Myocyte (in vitro differentiated cells): Measurements from ENCODE around the gene TMEM190. TPM values are rescaled to one million over a fixed set of nuclear protein-coding genes. Genes with fewer than 3 reads are reported as not detected.

Source experiments
- DNase-seq: peaks from one replicate; pipeline ENCODE4 v3.0.0-alpha.2; 2012; ENCODE audit warnings: low read depth
- total RNA-seq: library from RNA; depleted of rRNA; stranded (reverse); fragments of >200 nt; gene quantifications from 2 replicates; pipeline ENCODE4 v1.2.3, GENCODE V29; 2014

Gene TMEM190
- total RNA-seq, 1 donor from 2014 or later, result not detected

DNA sequence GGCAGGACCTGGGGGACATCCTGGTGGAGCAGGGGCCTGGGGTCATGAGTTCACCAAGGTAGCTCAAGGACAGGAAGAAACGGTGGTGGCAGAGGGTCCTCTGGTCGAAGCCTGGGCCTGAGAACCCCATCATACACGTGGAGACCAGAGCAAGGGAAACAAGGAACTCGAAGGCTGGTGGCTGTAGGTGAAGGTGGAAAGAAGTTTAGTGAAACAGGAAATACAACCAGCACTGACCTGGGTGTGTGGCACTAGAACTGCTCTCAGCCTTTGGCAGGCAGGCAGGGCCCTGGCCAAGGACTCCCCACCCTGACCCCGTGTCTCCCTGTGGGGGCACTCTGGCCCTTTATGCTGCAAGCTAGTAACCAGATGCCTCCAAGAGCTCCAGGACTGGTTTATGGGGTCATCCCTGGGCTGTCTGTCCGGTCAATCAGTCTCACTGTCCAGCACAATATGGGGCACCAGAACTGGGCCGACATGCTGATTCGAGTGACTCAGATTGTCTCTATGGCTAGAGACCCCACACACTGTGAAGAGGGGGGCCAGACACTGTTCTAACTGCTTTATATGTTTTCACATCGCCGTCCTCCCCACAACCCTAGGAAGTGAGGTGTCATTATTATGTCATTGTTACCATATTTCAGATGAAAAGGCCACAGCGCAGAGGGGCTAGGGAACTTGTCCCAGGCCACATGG lies 25.9 kb upstream of the TMEM190 start:
- no peak for DNase-seq

DNA sequence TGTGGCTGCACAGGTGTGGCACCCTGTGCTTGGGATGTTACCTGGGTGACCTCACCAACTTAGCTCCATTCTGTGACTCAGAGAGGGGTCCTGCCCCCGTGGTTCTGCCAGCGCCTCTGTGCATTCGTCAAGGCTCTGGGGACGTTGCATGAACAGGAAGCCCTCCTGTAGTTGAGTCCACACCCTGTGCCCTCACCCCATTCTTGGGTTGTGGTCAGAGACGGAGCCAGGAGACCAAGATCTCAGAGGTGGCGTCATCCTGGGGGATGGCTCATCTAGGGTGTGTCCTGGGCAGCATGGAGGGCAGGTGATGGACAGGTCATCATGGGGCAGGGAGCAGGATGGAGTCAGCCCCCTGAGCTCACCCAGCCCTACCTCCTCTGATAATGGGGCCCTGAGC lies 24.6 kb upstream of the TMEM190 start:
- DNase-seq, result no peak

DNA sequence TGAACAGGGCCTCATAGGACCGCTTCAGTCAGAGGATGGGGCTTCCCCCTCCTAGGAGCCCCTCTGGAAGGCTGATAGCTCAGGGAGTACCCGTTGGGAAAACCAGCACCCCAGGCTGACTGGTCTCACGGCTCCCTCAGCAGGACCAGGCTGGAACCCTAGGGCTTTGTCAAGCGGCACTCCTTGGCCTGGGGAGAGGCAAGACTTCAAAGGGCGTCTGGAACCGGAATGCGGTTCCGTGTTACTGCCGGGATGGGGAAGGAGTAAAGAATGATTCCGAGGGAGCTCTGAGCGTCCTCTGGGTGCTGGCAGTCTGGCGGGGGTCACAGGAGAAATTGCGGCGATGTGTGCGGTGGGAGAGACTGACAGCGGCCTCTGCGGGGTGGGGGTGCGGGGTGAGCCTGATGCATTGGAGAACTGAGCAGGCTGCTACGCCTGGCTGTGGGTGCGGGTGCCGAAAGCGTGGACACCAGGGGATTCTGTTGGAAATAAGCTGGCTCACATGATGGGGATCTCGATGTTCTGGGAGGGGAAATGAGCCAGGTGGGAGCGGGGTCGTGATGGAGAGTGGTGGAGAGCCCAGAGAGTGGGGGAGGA lies 24.0 kb upstream of the TMEM190 start:
- DNase-seq, result no peak

DNA sequence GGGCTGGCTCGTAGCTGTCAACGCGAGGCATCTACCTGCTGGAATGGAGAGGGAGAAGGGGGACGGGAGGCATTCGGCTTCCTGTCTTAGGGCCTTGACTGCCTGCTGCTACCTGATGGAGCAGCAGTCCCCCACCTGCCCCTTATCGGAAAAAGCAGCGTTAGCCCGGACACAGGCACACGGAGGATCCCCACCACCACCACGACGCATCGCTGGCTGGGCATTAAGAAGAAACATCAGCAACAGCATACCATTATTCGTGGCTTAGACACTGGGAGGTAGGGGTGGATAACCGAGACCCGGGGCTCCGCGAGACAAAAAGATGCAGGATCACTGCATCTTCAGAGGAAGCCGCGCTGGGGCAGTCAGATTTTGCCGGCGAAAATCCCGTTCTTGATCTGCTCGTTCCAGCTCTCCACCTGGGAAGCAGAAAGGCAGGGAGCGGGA lies 23.2 kb upstream of the TMEM190 start:
- DNase-seq, result no peak

DNA sequence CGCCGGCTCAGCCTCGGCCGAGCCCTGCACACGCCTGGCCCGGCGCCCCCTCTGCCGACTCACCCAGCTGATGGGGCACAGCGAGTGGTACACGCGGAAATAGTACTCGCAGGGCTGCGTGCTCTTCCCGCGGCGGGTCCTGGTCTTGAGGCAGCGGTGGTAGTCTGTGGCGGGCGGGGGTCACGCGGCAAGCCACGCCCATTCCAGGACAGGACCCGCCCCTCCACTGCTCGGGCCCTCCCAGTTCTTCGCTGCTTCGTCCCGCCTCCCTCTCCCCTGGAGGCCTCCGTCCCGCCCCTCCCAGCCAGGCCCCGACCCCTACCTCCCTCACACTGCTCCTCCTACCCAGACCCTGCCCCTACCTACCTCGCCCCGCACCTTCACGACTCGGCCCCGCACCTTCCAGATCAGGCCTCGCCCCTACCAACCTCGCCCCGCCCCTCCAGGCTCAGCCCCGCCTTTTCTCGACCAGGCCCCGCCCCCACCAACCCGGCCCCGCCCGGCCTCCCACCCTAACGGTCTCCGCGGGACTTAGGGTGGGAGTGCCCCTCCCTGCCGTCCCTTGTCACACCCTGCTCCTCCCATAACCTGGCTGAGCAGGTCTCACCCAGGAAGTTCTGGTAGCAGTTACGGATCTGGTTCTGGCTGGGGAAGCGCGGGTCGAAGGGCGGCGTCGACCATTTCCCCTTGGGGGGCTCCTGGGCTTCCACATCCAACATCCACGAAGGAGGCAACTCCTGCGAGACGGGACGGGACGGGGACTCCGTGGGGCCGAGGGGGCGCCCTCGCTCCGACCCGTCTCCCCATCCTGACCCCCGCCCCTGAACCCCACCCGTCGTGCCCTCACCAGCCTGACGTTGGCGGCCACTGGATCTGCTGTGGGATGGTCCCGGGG lies 22.6 kb upstream of the TMEM190 start:
- peak; percentile 44 for DNase-seq

DNA sequence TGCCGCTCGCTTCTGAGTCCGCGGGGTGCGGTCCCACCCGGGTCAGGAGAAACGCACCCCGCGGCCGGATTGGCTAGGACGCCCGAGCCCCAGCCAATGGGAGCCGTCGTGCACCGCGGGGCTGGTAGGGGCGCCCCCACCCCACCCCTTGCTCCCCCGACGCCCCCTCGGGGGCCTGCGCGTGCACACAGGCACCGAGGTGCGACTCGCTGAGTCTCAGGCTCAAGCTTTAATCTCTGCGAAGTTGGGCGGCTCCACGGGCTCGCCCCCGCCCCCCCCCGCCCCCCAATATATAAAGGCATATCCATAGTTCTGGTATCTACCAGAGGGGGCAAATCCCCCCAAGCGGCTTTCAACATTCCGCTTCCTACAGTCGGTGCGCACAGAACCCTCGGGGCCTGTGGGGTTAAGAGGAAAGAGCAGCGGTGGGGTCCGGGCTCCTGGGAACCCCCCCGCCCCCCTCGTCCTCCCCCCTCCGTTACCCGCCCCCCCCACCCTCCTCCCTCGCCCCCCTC lies 21.9 kb upstream of the TMEM190 start, which contains the start of gene COX6B2:
COX6B2 (minus strand) TSS at position 22 of the 515 bp plus-strand sequence. CDS start 198 bp downstream, outside the sequence.
- no peak for DNase-seq

DNA sequence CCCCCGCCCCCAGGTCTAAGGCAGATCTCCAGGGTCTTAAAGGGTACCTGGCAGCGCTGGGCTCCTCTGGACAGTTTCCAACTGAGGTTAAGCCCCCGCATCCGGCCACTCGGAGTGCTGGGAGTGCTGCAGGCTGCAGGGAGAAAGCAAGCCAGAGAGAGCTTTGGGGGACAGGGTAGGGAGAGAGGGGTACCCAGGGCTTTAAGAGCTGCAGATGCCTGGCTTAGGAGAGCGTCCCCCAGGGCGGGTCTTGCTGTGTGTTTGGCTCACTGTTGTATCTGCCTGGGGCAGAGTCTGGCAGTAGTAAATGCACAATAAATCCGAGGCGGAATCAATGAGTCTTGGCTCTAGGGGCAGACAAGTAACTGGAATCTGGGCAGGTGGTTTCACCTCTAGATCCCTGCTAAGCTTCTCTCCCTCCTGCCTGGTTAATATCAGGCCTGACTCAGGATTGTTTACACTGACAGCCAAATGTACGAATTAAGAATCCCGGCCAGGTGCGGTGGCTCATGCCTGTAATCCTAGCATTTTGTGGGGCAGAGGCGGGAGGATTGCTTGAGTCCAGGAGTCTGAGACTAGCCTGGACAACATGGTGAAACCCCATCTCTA lies 21.3 kb upstream of the TMEM190 start:
- DNase-seq, result no peak

DNA sequence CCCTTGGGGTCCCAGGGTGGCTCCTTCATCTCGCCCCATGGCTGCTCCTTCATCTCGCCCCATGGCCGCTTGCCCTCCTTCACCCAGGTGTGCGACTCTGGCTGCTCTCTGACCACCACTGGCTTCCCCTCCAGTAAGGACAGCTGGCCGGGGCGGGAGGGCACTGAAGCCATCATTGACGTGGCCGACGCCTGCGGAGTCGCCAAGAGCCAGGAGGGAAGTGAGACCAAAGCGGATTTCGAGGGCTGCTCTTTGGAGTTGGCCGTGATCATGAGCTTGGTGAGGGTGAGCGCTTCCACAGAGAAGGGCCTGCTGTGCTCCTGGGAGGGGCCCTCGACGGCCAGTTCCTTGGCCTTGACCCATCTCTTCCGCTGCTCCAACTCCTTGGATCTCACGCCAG lies 18.1 kb upstream of the TMEM190 start:
- no peak for DNase-seq

DNA sequence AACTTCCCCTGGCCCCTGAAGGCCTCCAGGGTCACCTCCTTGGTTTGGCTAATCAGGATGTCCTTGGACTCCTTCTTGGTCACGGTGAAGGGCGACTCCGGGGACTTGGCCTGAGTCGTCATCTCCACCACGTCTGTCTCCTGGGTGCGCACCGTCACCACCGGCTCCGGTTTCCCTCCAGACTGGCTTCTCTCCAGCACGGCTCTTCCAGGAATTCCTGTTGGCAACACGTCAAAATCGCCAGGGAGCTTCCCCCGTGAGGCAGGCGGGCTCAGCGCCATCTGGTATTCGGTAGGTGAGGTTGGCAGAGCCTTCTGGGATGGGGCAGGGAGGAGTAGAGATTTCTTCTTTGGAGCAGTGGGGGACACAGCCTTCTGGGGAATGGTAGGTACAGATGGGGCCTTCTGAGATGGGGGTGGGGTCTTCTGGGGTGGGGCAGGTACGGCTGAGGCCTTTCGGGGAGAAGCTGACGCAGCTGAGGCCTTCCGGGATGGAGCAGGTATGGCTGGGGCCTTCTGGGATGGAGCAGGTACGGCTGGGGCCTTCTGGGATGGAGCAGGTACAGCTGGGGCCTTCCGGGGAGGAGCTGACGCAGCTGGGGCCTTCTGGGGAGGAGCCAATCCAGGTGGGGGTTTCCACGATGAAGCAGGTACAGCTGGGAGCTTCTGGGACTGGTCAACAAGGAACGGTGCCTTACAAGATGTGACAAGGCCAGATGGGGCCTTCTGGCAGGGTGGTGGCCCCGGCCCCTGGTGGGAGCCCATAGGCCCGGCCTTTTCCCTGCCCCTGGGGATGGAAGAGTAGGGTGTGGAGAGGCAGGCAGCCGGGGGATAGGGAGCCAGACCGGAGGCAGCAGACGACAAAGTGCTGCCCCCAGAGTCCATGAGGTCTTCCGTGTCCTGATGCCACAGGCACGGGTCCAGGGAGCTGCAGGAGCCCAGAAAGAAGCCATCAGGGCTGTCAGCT lies 17.4 kb upstream of the TMEM190 start:
- DNase-seq, result no peak

DNA sequence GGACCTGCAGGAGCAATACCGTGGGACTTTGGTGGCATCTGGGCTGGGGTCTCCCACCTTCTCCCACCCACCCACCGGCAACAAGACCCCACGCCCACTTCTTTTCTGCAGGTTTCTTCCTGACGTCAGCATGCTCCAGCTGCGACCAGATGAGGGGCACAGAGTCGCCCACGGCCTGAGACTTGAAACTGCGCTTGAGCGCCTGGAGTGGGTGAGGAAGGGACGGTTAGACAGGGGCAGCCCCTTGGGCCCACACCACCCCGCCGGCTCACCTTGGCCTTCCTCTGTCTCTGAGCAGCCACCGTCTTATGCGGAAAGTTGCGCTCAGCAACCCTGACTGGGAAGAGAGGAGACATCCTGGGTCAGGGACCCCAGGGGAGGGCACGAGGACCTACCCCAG lies 15.7 kb upstream of the TMEM190 start:
- no peak for DNase-seq

DNA sequence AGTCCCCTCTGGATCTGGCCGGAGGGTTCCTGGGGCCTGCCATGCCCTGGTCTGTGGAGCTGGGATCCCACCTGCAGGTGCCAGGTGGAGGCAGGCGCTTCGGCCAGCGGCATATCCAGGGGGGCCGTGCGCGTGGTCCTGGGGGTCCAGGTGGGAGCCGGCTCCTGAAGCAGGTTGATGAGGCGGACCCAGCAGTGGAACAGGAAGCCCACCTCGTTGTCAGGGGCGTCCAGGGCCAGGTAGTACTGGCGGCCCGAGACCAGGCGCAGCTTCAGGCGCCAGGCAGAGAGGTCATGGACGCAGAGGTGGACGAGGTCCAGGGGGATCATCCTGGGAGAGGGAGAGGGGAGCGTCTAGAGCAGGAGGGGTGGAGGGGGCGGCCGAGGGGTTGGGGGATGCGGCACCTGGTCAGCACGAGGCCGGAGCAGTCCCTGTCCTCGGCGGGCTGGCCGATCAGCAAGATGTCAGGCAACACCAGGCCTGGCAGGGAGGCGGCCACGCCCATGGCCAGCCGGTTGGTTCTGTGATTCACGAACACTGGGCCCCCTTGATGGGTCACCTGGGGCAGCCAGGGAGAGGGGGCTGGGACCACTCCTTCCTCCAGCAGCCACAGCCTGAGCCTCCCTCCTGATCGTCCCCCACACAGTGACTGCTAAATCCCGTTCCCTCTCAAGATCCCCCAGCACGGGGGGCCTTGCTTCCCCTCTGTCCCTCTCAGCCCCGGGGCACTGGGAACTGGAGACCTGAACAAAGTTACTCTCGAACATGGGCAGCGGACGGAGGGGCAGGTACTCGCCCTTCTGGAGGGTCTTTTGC lies 14.2 kb upstream of the TMEM190 start:
- DNase-seq, result no peak

DNA sequence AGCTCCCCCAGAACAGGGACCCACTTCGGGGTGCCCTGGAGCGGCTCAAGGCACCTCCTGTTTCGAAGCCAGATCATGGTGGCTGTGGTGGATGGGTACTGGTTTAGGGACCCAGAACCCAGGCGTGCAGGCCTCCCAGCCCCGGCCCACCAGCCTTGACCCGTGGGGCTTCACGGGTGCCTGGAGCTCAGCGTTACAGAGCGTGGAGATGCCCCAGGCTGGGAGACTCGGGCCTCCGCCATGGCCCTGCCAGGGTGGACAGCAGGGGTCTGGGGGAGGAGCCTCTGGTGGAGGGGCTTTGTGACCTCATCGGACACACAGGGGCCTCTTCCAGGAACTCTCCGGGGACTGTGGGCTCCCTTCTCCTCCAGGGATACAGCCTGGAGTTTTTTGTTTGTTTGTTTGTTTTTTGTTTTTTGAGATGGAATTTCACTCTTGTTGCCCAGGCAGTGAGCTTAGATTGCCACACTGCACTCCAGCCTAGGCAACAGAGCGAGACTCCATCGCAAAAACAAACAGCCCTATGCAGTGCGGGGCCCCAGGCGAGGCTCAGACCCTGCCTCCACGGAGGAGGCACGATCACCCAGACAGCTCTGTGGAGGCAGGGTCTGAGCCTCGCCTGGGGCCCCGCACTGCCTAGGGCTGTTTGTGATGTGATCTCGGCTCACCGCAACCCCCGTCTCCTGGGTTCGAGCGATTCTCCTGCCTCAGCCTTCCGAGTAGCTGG lies 13.5 kb upstream of the TMEM190 start, which contains the start of gene GARIN5B:
GARIN5B (minus strand) TSS at position 271 of the 727 bp plus-strand sequence; CDS start at position 77, 194 bp downstream.
- DNase-seq, result no peak

DNA sequence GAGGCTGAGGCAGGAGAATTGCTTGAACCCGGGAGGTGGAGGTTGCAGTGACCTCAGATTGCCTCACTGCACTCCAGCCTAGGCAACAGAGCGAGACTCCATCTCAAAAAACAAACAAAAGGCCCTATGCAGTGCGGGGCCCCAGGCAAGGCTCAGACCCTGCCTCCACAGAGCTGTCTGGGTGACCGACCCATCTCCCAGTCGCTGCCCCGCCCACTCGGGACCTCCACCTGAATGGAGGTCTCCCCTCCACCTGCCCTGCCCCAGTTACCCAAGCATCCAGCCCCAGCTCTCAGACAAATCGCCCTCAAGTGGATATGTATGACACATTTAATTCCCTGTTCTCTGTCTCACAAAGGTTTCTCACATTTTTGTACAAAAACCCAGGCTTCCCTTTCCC lies 11.4 kb upstream of the TMEM190 start:
- DNase-seq, result no peak

DNA sequence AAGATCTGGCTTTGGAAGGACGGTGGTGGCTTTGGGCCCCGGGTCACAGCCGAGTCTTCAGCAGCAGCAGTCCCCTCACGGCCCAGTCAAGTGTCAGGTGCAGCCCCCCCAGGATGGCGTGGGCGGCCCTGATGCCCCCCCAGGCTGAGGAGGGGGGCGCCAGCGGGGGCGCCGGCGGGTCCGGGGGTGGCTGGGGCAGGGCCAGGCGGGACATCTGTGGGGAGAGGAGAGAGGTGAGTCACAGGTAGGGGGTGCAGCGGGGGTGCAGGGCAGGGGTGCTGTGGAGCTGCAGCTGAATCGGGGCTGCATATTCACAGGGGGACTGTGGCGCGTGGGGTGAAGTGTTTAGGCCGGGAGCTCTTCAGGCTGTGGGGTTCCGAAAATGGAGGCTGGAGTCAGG lies 10.7 kb upstream of the TMEM190 start:
- no peak for DNase-seq

DNA sequence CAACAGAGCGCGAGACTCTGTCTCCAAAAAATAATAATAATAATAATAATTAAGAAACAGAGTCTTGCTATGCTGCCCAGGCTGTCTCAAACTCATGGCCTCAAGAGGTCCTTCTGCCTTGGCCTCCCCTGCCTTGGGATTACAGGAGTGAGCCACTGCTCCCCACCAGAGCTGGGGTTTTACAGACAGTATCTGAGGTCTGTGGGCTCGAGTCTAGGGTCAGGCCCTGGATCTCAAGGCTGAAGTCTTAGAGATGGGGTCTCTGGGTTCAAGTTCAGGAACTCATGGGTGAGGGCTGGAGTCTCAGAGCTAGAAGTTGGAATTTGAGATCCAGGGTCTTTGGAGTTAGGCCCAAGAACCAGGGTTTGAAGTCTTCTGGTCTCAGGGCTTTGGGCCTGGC lies 9.8 kb upstream of the TMEM190 start:
- no peak for DNase-seq

DNA sequence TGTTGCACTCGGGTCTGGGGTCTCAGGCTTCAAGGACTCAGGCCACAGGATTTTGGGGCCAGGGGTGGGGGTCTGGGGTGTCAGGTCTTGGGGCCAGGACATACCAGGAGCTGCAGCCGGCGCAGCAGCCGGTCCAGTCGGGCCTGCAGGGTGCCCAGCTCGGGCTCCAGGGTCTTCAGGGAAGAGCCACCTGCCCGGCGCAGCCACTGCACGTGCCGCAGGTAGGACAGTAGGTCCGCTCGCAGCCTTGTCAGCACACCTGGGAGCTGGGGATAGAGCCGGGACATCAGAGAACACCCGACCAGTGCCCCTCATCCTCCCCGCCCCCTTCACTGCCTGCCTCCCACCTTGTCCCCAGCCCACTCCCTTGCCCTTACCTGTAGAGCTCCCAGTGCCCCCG lies 8.5 kb upstream of the TMEM190 start:
- DNase-seq, result no peak

DNA sequence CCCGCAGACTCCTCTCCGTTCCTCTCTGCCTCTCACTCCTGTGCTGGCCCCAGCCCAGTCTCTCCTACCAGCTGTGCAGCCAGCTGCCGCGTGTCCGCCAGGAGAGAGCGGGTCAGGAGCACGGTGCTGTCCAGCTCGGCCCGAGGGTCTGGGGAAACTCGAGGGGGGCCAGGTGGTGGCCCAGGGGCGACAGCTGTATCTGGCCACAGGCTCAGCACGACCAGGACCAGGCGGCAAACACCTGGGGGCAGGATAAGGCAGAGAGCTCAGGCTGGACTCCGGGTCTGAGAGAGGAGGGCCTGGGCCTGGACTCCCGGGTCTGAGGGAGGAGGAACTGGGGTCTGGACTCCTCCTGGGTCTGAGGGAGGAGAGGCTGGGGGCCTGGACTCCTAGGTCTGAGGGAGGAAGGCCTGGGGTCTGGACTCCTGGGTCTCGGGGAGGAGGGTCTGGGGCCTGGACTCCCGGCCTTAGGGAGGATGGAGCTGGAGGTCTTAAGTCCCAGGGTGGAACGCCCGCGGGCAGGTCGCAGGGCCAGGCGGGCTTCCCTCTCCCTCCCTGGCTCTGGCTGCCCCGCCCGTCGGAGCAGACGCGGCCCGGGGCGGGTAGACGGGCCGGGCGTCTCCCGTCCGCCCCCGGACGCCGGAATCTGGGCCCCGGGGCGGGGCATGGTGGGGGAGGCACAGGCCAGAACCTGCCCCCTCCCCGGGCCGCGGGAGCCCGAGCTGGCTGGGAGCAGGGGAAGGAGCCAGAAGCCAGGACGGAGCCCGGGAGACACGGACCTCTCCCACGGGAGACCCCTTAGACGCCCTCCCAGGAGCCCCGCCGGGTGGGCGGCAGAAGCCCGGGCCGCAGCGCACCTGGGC lies 7.7 kb upstream of the TMEM190 start:
- no peak for DNase-seq
